Effector CD4-positive, alpha-beta T cell (primary cell): ENCODE measurements around the gene SPPL2A.

Experiments used
- DNase-seq: peaks from one replicate; pipeline ENCODE4 v3.0.0-alpha.2; 2020

Gene SPPL2A

GRCh38 chr15:50685976-50686468, 79.5 kb downstream of the SPPL2A start:
- DNase-seq, result peak; percentile 72

- no peak for DNase-seq
Observed at GRCh38 chr15:50685191-50685975, 80.1 kb downstream of the SPPL2A start.

DNA sequence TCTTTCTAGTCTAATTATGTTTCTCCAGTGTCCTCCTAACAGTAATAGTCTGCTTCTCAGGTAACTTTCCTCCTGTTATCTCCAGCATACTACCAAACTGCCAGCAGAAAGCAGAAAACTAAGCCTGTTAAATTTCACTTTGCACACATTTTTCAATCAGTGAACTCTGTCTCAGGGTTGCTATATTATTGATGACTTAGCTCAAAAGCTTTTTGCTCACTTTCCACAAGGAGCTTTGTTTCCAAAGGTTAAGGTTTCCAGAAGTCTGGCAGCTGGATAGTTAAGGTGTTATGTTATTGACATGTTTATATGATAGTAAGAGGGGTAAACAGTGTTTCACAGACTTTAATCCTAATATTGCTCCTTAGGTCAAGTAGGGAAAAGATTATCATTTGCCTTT, 84.0 kb downstream of the SPPL2A start:
- no peak for DNase-seq

- DNase-seq, result no peak
Observed at GRCh38 chr15:50676799-50677483, 88.6 kb downstream of the SPPL2A start.

GRCh38 chr15:50675535-50676144, 89.9 kb downstream of the SPPL2A start:
- no peak for DNase-seq

DNA sequence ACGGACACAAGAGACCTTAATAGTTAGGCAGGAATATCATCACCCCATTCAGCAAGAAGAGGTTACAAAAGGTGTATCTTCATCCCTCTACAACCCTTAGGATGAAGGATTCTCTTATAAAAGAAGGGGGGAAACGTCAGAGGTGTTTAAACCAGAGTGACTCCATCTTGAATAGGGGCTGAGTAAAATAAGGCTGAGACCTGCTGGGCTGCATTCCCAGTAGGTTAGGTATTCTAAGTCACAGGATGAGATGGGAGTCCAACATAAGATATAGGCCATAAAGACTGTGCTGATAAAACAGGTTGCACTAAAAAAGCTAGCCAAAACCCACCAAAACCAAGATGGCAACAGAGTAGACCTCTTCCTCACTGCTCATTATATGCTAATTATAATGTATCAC, 95.4 kb downstream of the SPPL2A start:
- DNase-seq, result no peak

- no peak for DNase-seq
Observed at GRCh38 chr15:50669611-50670010, 95.9 kb downstream of the SPPL2A start.

DNA sequence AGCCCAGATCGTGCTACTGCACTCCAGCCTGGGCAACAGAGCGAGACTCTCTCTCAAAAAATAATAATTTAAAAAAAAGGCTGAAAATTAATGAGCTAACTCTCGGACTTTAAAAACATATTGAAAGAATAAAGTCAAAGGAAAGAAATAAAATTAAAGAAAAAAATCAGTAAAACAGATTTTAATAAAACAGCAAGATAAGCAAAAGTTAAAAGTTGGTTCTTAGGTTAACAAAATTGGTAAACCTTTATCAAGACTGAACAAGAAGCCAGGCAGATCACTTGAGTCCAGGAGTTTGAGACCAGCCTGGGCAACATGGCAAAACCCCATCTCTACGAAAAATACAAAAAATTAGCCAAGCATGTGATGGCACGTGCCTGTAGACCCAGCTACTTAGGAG, 99.6 kb downstream of the SPPL2A start:
- no peak for DNase-seq

GRCh38 chr15:50655555-50655954, 110.0 kb downstream of the SPPL2A start:
- DNase-seq, result no peak

GRCh38 chr15:50653156-50653743, 112.3 kb downstream of the SPPL2A start:
- no peak for DNase-seq

GRCh38 chr15:50652671-50653070, 112.8 kb downstream of the SPPL2A start:
- DNase-seq, result no peak
